Measurements from ENCODE around the gene GPR52.

Gene GPR52

GRCh38 chr1:174469052-174469451, 21.3 kb downstream of the GPR52 start:
- DNase-seq, result no peak

- no peak for DNase-seq
Measured at GRCh38 chr1:174469687-174470086, 21.9 kb downstream of the GPR52 start.

- DNase-seq, result no peak
Measured at GRCh38 chr1:174479281-174479680, 31.5 kb downstream of the GPR52 start.

GRCh38 chr1:174480324-174480723, 32.6 kb downstream of the GPR52 start:
- no peak for DNase-seq

GRCh38 chr1:174491606-174492005, 43.8 kb downstream of the GPR52 start:
- no peak for DNase-seq

- no peak for DNase-seq
Measured at GRCh38 chr1:174497478-174497877, 49.7 kb downstream of the GPR52 start.

Measured in AML-193 (cell line).